ENCODE measurements around the gene TMC3.

TMC3 gene

GRCh38 chr15:81295486-81296121, 78.4 kb downstream of the TMC3 start:
- no peak for TF ChIP-seq CTCF (IDR thresholded peaks at IDR 0.05; ENCODE audit: borderline replicate concordance, insufficient read depth, low read depth, low read length)
- H3K4me3 ChIP-seq (ENCODE audit: low read depth, low read length) = peak overlapping the region; percentile 12

GRCh38 chr15:81294516-81294880, 79.5 kb downstream of the TMC3 start:
- H3K4me3 ChIP-seq (ENCODE audit: low read depth, low read length) = peak overlapping the region; percentile 47

DNA sequence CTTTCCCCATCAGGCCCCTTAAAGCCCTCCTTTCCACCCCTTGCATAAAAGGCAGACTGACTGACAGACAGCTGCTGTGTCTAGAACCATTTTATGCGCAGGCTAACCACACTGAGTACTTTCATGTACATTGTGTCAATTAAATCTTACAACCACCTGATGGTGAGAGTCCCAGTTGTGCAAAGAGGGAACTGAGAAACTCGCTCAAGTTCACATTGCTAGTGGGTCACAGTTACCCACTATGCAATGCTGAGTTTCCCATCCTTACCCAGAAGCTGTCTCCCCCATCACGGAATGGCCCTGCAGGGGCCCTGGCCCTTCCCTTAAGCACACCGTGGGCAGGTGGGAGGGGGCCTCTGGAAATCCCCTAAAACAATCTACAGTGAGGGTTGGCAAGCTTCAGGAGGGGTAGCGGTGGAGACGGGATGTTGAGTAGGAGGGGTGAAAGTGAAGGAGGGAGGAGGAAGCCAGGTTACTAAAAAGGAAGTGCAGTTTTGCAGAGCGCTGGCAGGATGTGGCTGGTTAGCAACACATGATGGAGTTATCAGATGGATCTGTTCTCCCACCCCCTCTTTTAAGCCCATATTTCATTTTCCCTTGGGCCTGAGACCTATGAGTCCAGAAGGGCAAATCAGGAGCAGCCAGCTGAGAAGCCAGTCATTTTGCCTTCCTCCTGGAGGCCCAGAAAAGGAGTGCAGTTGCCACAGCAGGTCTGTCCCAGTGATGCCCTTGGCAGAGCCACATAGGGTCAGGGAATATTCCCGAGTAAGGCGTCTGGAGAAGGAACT, 80.1 kb downstream of the TMC3 start:
- TF ChIP-seq CTCF (IDR thresholded peaks at IDR 0.05; ENCODE audit: borderline replicate concordance, insufficient read depth, low read depth, low read length) = no peak
- H3K4me3 ChIP-seq (ENCODE audit: low read depth, low read length) = peak overlapping the region; percentile 61

More at GRCh38 chr15:81294516-81294880, 79.5 kb downstream of the TMC3 start:
- peak; percentile 69 for TF ChIP-seq CTCF (IDR thresholded peaks at IDR 0.05; ENCODE audit: borderline replicate concordance, insufficient read depth, low read depth, low read length)

DNA sequence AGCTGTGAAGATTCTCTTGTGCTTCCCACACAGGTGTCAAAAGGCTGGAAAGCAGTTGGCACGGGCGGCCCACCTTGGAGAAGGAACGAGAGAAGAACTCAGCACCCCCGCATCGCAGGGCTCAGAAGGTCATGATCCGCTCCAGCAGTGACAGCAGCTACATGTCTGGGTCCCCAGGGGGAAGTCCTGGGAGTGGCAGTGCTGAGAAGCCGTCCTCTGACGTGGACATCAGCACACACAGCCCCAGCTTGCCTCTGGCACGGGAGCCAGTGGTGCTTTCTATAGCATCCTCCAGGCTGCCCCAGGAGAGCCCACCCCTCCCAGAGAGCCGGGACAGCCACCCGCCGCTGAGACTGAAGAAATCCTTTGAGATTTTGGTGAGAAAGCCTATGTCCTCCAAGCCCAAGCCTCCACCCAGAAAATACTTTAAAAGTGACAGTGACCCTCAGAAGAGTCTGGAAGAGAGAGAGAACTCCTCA, 81.5 kb downstream of the TMC3 start:
- no peak for TF ChIP-seq CTCF (IDR thresholded peaks at IDR 0.05; ENCODE audit: borderline replicate concordance, insufficient read depth, low read depth, low read length)
- H3K4me3 ChIP-seq (ENCODE audit: low read depth, low read length) = peak overlapping the region; percentile 61

DNA sequence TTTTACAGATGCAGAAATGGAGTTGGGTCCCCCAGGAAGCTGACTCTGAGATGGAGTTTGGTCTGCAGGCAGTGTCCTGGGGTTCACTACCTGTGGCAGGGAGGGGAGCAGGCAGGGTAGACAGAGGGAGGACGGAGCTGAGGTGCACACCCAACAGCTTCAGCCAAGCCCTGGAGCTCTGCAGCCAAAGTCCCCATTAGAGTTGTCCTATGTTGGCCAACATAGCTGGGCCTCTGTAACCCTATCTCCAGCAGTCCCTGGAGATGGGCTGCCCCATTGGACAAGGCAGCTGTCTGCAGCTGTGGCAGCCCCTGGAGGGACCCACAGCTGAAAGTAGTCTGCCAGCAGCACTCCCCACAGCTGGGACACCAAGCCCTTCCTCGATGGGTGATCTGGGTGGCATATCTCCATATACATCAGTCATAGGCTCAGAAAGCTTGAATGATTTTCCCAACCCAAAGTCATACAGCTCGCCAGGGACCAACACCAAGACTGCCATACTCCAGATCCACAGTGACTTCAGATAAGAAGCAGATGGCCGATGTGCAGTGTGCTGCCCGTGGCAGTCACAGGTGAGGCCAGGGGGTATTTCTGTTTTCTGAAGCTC, 82.0 kb downstream of the TMC3 start:
- TF ChIP-seq CTCF (IDR thresholded peaks at IDR 0.05; ENCODE audit: borderline replicate concordance, insufficient read depth, low read depth, low read length) = no peak
- H3K4me3 ChIP-seq (ENCODE audit: low read depth, low read length) = peak overlapping the region; percentile 61

GRCh38 chr15:81289910-81290309, 84.1 kb downstream of the TMC3 start:
- H3K4me3 ChIP-seq (ENCODE audit: low read depth, low read length) = no peak overlapping the region
- no peak for TF ChIP-seq CTCF (IDR thresholded peaks at IDR 0.05; ENCODE audit: borderline replicate concordance, insufficient read depth, low read depth, low read length)
